HEK293 (cell line): ENCODE measurements around the gene TARBP1.

Experiments used
- CTCF ChIA-PET: fragments of 350-600 bp; formaldehyde crosslinking; extraction: SDS; loops from one replicate; lab custom pipeline; 2021; ENCODE audit warnings: antibody characterized with exemption; lab: Yijun Ruan, JAX
- POLR2A ChIA-PET: fragments of 300-600 bp; formaldehyde crosslinking; extraction: SDS; loops from one replicate; lab custom pipeline; 2020; ENCODE audit warnings: antibody characterized with exemption, inconsistent platforms; lab: Yijun Ruan, JAX
- H3K27ac ChIP-seq: fragments of 200-500 bp; sonication (Bioruptor generic); 2 replicates; pipeline ENCODE4 v1.5.1; 2014; ENCODE audit warnings: low read depth, low read length, control low read depth, inconsistent platforms; ENCODE audit errors: extremely low read depth
- H3K36me3 ChIP-seq, 2 experiments: fragments of 200-500 bp in 1 of 2; sonication (Bioruptor generic) in 1 of 2; 1 replicate in 1 of 2; 2 replicates in 1 of 2; pipeline ENCODE4 v1.5.1; 2014 to 2017; ENCODE audit warnings: inconsistent platforms in 2 of 2, low read length in 2 of 2; ENCODE audit not compliant: control insufficient read depth in 2 of 2, insufficient read depth in 1 of 2
- H3K4me1 ChIP-seq: fragments of 200-500 bp; sonication (Bioruptor generic); 2 replicates; pipeline ENCODE4 v1.5.1; 2014; ENCODE audit warnings: mild to moderate bottlenecking, low read length, inconsistent platforms; ENCODE audit not compliant: control insufficient read depth, insufficient read depth
- H3K4me3 ChIP-seq: 2 replicates; pipeline ENCODE4 v1.5.1; 2011; ENCODE audit warnings: low read depth, mild to moderate bottlenecking, control low read depth, low read length, moderate library complexity
- H3K9me3 ChIP-seq: fragments of 200-500 bp; sonication (Bioruptor generic); 2 replicates; pipeline ENCODE4 v1.5.1; 2014; ENCODE audit warnings: low read depth, low read length, inconsistent platforms; ENCODE audit not compliant: control insufficient read depth, insufficient read depth
- AEBP2 ChIP-seq: fragments of 450-650 bp; formaldehyde crosslinking; IDR thresholded peaks from 2 replicates; pipeline ENCODE4 v1.5.1; 2016; ENCODE audit warnings: missing biosample characterization, missing genetic modification characterization, borderline replicate concordance
- BCL11B ChIP-seq: fragments of 450-650 bp; formaldehyde crosslinking; IDR thresholded peaks from 2 replicates; pipeline ENCODE4 v1.5.1; 2016; ENCODE audit warnings: low read depth, missing biosample characterization, missing genetic modification characterization
- RBAK ChIP-seq: fragments of 450-650 bp; formaldehyde crosslinking; IDR thresholded peaks from 2 replicates; pipeline ENCODE4 v1.5.1; 2016; ENCODE audit warnings: missing biosample characterization, missing genetic modification characterization
- SCRT1 ChIP-seq: fragments of 450-650 bp; formaldehyde crosslinking; IDR thresholded peaks from 2 replicates; pipeline ENCODE4 v1.5.1; 2016; ENCODE audit warnings: missing biosample characterization, missing genetic modification characterization, borderline replicate concordance
- ZBTB44 ChIP-seq: fragments of 450-650 bp; IDR thresholded peaks from 2 replicates; pipeline ENCODE4 v1.5.1; 2018; ENCODE audit warnings: missing biosample characterization, mild to moderate bottlenecking, missing genetic modification characterization
- ZNF10 ChIP-seq: fragments of 450-650 bp; formaldehyde crosslinking; IDR thresholded peaks from 2 replicates; pipeline ENCODE4 v1.5.1; 2017; ENCODE audit warnings: missing biosample characterization, missing genetic modification characterization
- ZNF26 ChIP-seq: fragments of 450-650 bp; formaldehyde crosslinking; IDR thresholded peaks from 2 replicates; pipeline ENCODE4 v1.5.1; 2016; ENCODE audit warnings: missing biosample characterization, missing genetic modification characterization
- ZNF274 ChIP-seq, 2 experiments: fragments of 200-500 bp in 1 of 2; fragments of 450-650 bp in 1 of 2; sonication (Bioruptor generic) in 1 of 2; formaldehyde crosslinking in 1 of 2; IDR thresholded peaks; 2 replicates each; pipeline versions ENCODE4 v1.5.1 to v1.6.1; 2014 to 2016; ENCODE audit warnings: borderline replicate concordance in 1 of 2, inconsistent platforms in 1 of 2, low read length in 1 of 2, missing biosample characterization in 1 of 2, missing genetic modification characterization in 1 of 2
- ZNF292 ChIP-seq: fragments of 450-650 bp; formaldehyde crosslinking; IDR thresholded peaks from 2 replicates; pipeline ENCODE4 v1.5.1; 2016; ENCODE audit warnings: low read depth, missing biosample characterization, missing genetic modification characterization, borderline replicate concordance
- ZNF37A ChIP-seq: fragments of 450-650 bp; IDR thresholded peaks from 2 replicates; pipeline ENCODE4 v1.5.1; 2018; ENCODE audit warnings: missing biosample characterization, missing genetic modification characterization
- ZNF416 ChIP-seq: fragments of 450-650 bp; formaldehyde crosslinking; IDR thresholded peaks from 2 replicates; pipeline ENCODE4 v1.5.1; 2016; ENCODE audit warnings: missing biosample characterization, missing genetic modification characterization
- ZNF426 ChIP-seq: fragments of 450-650 bp; formaldehyde crosslinking; IDR thresholded peaks from 2 replicates; pipeline ENCODE4 v1.5.1; 2017; ENCODE audit warnings: missing biosample characterization, missing genetic modification characterization, mild to moderate bottlenecking, inconsistent platforms, moderate library complexity
- ZNF513 ChIP-seq: fragments of 450-650 bp; IDR thresholded peaks from 2 replicates; pipeline ENCODE4 v1.5.1; 2018; ENCODE audit warnings: missing biosample characterization, missing genetic modification characterization
- ZNF549 ChIP-seq: fragments of 450-650 bp; IDR thresholded peaks from 2 replicates; pipeline ENCODE4 v1.5.1; 2018; ENCODE audit warnings: missing biosample characterization, missing genetic modification characterization, mild to moderate bottlenecking, inconsistent platforms, moderate library complexity
- ZNF585B ChIP-seq: fragments of 450-650 bp; formaldehyde crosslinking; IDR thresholded peaks from 2 replicates; pipeline ENCODE4 v1.5.1; 2016; ENCODE audit warnings: missing biosample characterization, missing genetic modification characterization
- ZNF701 ChIP-seq: fragments of 450-650 bp; formaldehyde crosslinking; IDR thresholded peaks from 2 replicates; pipeline ENCODE4 v1.5.1; 2016; ENCODE audit warnings: missing biosample characterization, missing genetic modification characterization

The TARBP1 gene

GRCh38 chr1:234489698-234490077 lies 10.7 kb upstream of the TARBP1 start:
- H3K9me3 ChIP-seq = no peaks in the 10 kb centered on the region
- H3K27ac ChIP-seq = no peak overlapping the region
- ChIA-PET POLR2A (no interaction called here), CTCF (interaction anchor here (0.9 to 1.7 kb wide), 7 partner anchors 8 to 927 kb away, joined by 3 to 6 read pairs (median 5); no protein-coding TSS in a partner anchor)
- H3K36me3 ChIP-seq = no peaks in the 10 kb centered on the region
- H3K4me3 ChIP-seq = no peak overlapping the region
- TF ChIP-seq ZNF10 (peak; percentile 91), ZNF37A (no peak)
- peaks cover 5% of the 10 kb centered on the region for H3K4me1 ChIP-seq

GRCh38 chr1:234489007-234489697 lies 10.2 kb upstream of the TARBP1 start:
- Histone ChIP-seq H3K27ac (no peak overlapping the region), H3K9me3 (no peaks in the 10 kb centered on the region), H3K36me3 (no peaks in the 10 kb centered on the region), H3K4me1 (peaks cover 5% of the 10 kb centered on the region), H3K4me3 (no peak overlapping the region)
- CTCF ChIA-PET = interaction anchor here (0.8 to 1.7 kb wide), 7 partner anchors 10 to 928 kb away, joined by 3 to 6 read pairs (median 4); no protein-coding TSS in a partner anchor
- POLR2A ChIA-PET = interaction anchor here (0.6 kb wide), 1 partner anchor 619 kb away, joined by 3 read pairs; no protein-coding TSS in a partner anchor
- TF ChIP-seq ZNF416 (tag by site-specific recombination) (no peak), ZNF26 (no peak), BCL11B (no peak), ZNF701 (no peak), ZNF274 (IDR thresholded peaks at IDR 0.05; ENCODE audit: low read length) (no peak), ZNF274 (tag by site-specific recombination; IDR thresholded peaks at IDR 0.05; ENCODE audit: borderline replicate concordance) (no peak)

GRCh38 chr1:234488054-234489006 lies 9.4 kb upstream of the TARBP1 start:
- CTCF ChIA-PET = interaction anchor here (0.8 to 4.2 kb wide), 14 partner anchors 11 to 616 kb away, joined by 3 to 40 read pairs (median 4); no protein-coding TSS in a partner anchor

GRCh38 chr1:234486858-234487840 lies 8.2 kb upstream of the TARBP1 start:
- no peak overlapping the region for H3K4me3 ChIP-seq
- H3K4me1 ChIP-seq = peaks cover 5% of the 10 kb centered on the region
- ChIA-PET POLR2A (no interaction called here), CTCF (interaction anchor here (0.6 to 4.2 kb wide), 42 partner anchors 9 to 1085 kb away, joined by 3 to 40 read pairs (median 4); partner anchors contain the start of gene B3GALNT2)
- no peaks in the 10 kb centered on the region for H3K9me3 ChIP-seq
- H3K27ac ChIP-seq = no peak overlapping the region
- H3K36me3 ChIP-seq = no peaks in the 10 kb centered on the region
- TF ChIP-seq ZNF513 (tag by site-specific recombination) = no peak
- no peak for TF ChIP-seq ZNF426 (tag by site-specific recombination)
- no peak for TF ChIP-seq AEBP2 (tag by site-specific recombination)
- no peak for TF ChIP-seq ZNF585B (tag by site-specific recombination)
- no peak for TF ChIP-seq RBAK (tag by site-specific recombination)
- TF ChIP-seq ZNF292 (tag by site-specific recombination) = no peak
- TF ChIP-seq SCRT1 (tag by site-specific recombination) = no peak
- no peak; the same call in 1 of the 2 replicates for TF ChIP-seq ZBTB44

More at GRCh38 chr1:234488054-234489006, 9.4 kb upstream of the TARBP1 start:
- no peak for TF ChIP-seq ZNF549
- TF ChIP-seq, all 188 proteins: peak for 0
- Histone ChIP-seq H3K9me3 (no peaks in the 10 kb centered on the region), H3K27ac (no peak overlapping the region), H3K4me1 (peaks cover 5% of the 10 kb centered on the region), H3K36me3 (no peaks in the 10 kb centered on the region), H3K4me3 (no peak overlapping the region)
- POLR2A ChIA-PET = interaction anchor here (0.6 kb wide), 1 partner anchor 620 kb away, joined by 3 read pairs; no protein-coding TSS in a partner anchor
